MV-4-11 (cell line): Measurements from ENCODE around the gene CDR2.

ENCODE experiments used
- DNase-seq: peaks from one replicate; lab custom pipeline; 2025; lab: John Stamatoyannopoulos, UW

The CDR2 gene

GRCh38 chr16:22324787-22325597 is 49.4 kb downstream of the CDR2 start:
- DNase-seq, result no peak

DNA sequence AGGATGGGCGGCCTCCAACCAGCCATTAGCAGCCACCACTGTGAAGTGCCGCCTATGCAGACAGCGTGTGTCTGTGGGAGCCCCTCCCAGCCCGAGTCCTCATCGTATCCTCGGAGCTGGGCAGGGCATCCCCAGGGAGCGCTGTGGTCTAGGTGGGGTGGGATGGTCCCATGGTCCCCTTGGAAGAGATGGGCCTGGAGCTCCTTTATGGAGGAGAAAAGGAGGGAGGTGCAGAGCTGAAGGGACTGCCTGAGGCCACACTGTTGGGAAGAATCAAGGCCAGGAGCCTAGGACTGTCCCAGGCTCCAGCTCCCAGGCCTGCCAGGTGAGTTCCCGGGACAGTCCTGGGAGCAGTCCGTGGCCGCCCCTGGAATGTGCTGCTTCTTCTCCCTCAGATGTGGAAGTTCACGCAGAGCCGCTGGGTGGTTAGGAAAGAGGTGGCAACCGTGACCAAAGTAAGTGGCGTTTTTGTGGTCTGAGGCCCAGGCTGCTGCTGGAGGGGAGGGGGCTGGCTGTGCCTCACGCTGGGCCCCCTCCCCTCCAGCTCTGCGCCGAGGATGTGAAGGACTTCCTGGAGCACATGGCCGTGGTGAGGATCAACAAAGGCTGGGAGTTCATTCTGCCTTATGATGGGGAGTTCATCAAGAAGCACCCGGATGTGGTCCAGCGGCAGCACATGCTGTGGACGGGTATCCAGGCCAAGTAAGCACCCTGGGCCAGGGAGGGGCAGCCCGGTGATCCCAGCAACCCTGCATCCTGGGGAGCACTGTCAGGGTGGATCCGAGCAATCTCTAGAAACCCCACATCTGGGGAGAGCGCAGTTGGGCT is 50.2 kb downstream of the CDR2 start:
- DNase-seq, result no peak

- no peak for DNase-seq
Measured at GRCh38 chr16:22323173-22323958, 51.1 kb downstream of the CDR2 start.

GRCh38 chr16:22322741-22323140 is 51.7 kb downstream of the CDR2 start:
- no peak for DNase-seq

DNA sequence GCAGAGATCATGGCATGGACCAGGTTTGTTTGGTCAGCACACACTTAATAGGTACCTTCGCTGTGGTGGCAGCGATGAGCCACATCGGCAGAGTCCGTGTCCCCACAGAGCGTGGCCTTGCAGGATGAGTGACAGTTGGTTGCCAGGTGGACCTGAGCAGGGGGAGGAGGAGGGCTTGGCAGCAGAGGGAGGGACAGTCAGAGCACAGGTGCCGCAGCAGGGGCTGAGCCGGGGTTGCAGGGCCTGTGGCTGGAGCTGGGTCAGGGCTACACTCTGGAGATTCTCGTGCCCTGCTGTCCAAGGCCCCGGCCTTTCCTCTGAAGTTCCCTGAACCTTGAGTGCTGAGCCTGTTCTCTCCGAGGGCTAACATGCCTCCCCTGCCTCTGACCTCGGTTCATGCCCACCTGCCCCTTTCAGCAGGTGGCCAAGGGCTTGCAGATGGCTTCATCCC is 52.4 kb downstream of the CDR2 start:
- no peak for DNase-seq

GRCh38 chr16:22321340-22322001 is 52.9 kb downstream of the CDR2 start:
- DNase-seq, result peak; percentile 46

GRCh38 chr16:22320572-22321339 is 53.7 kb downstream of the CDR2 start:
- DNase-seq, result no peak

DNA sequence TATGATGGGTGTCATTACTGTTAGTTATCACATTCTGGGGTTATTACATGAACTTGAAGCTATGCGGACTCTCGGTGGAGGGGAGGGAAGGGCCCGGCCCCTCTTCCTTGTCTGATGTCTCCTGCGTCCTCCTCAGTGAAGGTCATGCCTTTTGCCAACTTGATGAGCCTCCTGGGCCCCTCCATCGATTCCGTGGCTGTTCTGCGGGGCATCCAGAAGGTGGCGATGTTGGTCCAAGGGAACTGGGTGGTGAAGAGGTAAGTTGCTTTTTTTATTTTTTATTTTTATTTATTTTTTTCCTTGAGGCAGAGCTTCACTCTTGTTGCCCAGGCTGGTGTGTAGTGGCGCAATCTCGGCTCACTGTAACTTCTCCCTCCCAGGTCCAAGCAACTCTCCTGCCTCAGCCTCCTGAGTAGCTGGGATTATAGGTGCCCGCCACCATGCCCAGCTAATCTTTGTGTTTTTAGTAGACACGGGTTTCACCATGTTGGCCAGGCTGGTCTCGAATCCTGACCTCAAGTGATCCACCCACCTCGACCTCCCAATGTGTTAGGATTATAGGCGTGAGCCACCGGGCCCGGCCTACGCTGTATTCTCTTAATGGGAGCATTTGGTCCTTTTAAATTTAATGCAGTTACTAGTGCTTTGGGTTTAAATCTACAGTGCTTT is 55.6 kb downstream of the CDR2 start:
- DNase-seq, result peak; percentile 20

DNA sequence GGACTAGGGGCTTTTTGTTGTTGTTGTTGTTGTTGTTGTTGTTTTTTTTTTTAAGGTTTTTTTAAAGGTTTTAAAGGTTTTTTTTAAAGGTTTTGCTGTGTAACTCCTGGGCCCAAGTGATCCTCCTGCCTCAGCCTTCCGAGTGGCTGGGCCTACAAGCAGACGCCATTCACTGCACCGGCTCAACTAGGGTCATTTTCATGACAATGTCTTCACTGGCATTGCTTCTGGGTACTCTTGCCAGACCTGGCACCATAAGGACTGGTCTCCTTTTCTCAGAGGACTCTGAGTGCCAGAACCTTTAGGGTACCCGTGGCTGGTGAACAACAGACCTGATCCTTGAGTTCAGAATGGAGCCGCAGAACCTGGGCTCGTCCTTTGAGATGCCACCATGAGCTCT is 56.8 kb downstream of the CDR2 start:
- DNase-seq, result no peak

- DNase-seq, result no peak
Measured at GRCh38 chr16:22317001-22317530, 57.4 kb downstream of the CDR2 start.

- DNase-seq, result no peak
Measured at GRCh38 chr16:22316411-22316811, 58.0 kb downstream of the CDR2 start.

DNA sequence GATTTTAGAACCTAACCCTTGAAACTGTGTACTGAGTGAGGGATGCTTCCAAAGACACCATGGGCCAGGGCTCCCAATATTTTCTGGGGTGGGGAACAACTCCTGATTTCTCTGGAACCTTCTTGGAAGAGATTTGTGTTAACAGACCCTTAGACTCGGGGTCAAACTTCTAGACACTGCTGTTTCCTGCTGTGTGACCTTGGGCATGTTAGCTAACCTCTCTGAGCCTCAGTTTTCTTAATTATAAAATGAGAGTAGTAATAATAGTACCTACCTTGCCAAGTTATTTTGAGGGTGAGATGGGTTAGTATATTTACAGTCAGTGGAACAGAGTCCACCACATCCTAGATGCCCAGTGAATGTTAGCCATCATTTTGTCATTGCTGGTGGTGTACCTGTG is 58.4 kb downstream of the CDR2 start:
- DNase-seq, result no peak

- DNase-seq, result no peak
Measured at GRCh38 chr16:22314661-22315626, 59.5 kb downstream of the CDR2 start.

DNA sequence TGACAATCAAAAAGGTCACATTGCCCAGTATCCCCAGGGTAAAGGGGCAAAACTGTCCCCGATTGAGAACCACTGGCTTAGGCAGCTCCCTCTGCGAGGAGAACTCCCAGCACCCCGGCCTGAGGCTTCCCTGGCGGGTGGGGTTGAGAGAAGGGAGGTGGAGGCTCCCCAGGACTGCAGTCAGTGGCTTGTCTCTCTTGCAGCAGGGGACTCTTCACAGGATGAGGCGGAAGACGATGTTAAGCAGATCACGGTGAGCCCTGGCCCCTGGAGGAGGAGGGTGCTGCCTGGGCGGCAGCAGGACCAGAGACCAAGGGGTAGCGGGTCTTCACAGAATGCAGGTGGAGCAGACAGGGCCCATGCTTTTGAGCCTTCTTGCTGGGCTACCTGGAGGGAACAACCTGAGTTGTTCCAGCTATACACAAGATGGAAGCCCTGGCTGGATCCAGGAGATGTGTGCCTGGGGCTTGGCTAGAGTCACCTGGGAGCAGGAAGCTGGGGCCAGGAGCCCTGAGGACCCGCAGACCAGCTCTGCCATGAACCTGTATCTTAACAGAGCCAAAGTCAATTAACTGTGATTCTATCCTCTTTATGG is 60.4 kb downstream of the CDR2 start:
- no peak for DNase-seq

- no peak for DNase-seq
Measured at GRCh38 chr16:22312897-22313781, 61.3 kb downstream of the CDR2 start.

- DNase-seq, result no peak
Measured at GRCh38 chr16:22311520-22311919, 62.9 kb downstream of the CDR2 start.

- no peak for DNase-seq
Measured at GRCh38 chr16:22308824-22309520, 65.4 kb downstream of the CDR2 start.
